Germinal center (tissue), 1 donor: ENCODE data around the gene CACNA1D.

Experiments
- DNase-seq: peaks from one replicate; pipeline ENCODE4 v3.0.0; 2012; ENCODE audit warnings: mixed read lengths, low spot score

The CACNA1D gene

DNA sequence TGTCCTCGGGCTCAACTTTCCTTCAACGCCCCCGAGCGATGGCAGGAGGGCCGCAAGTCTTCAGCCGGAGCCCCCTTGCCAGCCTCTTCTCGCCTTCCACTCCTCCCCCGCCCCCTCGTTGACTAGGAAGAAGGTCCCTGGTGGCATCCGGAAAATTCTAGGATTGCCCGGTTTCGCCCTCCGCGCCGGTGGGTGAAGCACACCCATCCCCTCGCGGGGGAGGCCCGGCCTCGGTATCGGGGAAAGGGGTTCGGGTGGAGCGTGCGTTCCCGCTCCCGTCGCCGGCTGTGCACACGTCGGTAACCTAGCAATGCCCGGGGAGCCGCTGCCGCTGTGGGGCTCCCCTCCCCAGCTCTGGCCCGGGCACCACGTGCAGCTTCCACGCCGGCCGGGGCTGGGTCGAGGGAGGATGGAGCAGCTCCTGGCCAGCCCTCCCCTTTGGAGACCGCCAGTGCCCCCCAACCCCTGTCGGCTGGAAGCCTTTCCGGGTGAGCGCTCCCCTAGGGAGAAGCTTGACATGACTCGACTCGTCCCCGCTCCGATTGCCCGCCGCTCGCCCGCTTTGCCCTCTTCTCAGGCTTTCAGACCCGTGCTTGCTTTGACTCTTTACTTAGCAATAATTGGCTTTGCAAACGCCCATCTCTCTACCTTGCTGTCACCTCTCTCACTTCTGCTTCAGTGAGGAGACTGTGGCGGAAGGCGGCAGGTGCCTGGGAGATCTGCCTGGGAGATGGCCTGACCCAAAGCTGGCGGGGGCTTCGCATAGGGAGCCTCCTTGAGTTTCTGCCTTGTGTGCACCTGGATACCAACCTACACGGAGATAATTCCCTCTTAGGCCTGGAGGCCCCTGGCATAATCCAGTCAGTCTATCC is 1.3 kb downstream of the CACNA1D start:
- DNase-seq = peak; percentile 54

DNA sequence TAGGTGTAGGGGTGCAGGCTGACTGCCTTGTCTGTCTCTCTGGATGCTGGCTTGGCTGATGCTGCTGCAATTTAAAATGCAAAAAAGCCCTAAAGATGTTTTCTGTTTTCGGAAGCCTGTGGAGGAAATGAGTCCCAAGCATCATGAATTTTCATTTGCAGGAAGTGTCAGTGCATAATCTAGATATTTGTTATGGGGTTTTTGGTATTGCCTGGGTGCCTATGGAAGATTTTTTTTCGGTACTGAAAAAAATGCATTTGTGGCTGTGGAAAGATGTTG is 1.9 kb downstream of the CACNA1D start:
- DNase-seq = no peak

DNA sequence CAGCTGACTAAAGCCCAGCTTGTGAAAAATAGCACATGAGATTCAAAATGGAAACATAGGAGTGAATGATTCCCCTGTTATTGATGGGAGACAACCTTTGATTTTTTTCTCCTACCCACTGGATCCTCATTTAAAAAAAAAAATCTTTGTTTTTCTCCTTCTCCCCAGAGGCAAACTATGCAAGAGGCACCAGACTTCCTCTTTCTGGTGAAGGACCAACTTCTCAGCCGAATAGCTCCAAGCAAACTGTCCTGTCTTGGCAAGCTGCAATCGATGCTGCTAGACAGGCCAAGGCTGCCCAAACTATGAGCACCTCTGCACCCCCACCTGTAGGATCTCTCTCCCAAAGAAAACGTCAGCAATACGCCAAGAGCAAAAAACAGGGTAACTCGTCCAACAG is 2.6 kb downstream of the CACNA1D start:
- DNase-seq = peak; percentile 18

DNA sequence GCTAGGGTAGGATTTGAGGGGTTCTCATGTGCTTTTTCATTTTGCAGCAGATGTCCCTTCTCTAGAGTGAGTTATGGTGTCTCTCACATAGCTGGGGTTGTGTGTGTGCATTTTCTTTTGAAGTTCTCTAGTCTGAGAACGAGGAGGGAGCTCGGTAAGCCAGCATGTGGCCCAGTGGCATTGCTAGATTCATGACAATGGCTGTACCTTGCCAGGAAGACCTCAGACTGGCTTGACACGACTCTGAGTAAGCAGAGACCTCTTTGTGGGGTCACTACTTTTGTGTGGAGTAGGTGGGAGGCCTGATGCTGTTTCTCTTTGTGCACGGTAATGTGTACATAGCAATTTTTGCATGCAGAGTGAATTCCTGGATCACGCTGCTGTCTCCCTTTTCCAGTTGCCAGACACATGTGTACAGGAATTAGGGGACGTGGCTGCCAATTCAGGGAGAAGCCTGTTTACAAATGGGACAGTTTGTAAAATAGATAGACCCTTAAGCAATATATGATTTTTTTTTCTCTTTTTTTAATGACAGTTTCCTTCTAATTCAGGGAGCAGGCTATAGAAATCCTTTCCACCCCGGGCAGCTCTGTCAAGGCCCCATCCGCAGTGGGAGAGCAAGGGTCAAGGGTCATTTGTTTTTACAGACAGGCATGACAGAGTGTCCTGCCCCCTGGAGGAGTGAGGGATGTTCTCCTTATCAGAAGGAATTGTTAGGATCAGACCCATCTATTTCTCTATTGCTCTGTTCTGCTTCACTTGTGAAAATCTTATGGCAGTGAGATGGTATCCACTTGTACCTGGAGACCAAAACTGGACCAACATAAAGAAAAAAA is 4.6 kb downstream of the CACNA1D start:
- no peak for DNase-seq

DNA sequence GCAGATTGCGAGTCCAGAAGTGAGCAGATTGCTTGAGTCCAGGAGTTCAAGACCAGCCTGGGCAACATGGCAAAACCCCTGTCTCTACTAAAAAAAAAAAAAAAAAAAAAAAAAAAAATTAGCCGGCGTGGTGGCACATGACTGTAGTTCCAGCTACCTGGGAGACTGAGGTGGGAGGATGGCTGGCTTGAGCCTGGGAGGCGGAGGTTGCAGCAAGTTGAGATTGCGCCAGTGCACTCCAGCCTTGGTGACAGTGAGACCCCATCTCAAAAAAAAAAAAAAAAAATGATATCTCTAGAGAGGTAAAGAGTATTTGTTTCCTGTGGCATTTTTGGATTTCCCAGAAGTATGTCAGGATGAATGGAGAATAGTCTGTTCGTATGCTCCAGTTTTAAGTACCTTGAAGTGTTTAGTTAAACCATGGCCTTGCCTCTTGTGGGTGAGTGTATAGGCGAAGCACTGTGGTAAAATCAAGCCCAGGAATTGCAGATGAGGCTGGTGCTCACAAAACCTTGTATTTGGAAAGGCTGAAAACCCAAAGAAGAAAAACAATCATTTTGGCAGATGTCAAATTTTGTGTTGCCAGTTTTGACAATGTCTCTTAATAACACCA is 5.9 kb downstream of the CACNA1D start:
- DNase-seq = no peak

DNA sequence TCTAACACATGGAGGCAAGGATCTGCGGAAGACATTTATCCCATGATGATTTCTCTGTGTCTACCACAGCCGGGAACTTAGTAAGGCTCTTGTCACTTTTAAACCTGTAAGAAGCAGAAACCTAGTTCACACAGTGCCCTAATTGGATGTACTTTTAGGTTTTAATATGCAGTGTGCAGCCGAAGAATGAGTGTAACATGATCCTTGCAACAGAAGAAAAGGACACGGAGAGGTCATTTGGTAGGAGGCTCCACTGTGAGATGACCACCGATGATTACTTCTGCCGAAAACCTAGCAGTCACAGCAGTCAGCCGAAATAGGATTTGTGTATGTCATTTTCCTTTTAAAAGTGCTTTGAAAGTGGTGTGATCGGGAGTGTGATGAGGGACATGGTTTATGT is 6.8 kb downstream of the CACNA1D start:
- DNase-seq = no peak

DNA sequence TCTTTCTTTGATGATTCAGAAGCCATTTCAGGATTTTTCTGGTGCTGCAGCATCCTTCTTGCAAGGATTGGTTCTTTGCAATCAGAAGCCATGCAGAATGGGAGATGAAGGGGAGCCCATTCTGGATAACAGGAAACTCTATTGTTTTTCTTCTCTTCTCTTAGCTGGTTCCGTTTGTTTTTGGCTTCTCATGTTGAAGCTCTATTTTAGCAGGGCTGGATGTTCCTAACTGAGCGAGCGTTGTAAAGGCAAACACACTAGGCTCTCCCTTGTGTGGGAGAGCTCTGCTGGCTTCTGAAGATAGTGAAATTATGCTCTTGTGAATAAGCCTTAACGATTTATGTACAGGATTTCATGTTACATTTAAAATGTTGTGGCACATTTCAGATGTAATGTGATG is 8.3 kb downstream of the CACNA1D start:
- DNase-seq = no peak

DNA sequence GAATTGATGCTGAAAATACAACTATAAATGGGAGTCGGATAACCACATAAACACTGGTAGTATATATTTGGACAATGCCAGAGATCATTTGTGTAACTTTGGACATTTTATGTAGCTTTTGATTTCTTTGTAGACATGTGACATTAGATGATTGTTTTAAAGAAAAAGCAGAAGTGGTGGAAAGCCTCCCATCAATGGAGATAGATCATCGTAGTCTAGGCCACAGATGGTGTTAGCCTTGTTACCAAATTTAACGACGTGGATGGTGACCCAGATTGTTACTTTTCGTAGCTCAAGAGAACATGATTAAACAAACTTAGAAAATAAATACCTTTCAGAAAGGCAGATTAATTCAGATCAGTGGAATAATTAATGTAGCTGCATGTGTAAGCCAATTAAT is 8.8 kb downstream of the CACNA1D start:
- DNase-seq = no peak

DNA sequence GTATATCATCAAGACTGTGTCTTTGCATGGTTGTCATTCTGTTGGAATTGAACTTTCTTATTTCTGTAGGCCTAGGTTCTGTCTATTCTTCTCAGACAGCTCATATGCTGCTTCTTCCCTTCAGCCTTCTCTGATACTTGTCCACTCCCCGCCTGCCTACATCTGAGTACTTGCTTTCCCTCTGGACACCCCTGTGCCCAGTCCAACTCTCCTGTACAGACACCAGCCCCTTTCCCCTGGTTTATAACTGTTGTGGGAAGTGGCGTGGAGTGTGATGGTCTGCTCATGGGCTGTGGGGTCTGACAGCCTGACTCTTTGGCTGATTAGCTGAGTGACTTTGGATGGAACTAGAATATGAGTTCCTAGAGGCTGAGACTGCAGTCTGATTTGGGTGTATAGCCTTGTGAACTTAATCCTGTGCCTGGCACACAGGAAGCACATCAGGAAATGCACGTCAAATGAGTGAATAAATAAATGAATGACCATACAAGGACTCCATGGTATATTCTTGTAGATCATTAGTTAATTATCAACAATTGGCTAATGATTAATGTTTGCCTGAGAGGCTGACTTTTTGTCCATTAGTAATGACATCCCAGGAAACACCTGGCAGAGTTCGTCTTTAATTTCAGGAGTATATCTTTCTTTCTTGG is 11.8 kb downstream of the CACNA1D start:
- DNase-seq = no peak

DNA sequence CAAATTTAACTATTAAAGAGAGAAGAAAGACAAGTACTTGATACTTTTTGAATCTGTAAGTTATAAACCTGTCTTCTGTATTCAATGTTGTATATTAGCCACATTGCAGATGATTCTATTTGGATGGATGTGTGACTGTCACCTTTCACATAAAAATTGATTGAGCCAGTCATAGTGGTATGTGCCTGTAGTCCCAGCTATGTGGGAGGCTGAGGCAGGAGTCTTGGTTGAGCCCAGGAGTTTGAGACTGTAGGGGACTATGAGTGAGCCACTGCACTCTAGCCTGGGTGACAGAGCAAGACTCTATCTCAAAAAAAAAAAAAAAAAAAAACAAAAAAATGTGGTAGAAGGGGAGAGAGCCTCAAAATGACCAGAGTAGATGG is 12.3 kb downstream of the CACNA1D start:
- no peak for DNase-seq

DNA sequence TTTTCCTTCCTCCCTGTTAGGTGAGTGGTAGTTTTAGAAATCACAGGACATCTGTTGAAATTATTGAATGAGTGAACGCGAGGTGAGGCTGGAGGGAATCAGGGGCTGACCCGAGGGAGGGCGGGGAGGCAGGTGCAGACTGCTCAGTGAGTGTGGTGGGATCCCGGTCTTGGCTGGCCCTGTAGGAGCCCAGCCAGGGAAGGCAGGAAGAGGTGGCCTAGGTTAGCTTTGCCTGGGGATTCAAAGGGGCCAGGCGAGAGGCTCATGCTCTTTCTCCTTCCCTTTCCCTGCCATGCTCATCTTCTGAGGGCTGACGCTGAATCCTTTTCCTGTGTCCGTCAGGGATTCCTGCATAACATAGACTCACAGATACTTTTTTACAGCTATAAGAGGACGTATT is 15.1 kb downstream of the CACNA1D start:
- no peak for DNase-seq

DNA sequence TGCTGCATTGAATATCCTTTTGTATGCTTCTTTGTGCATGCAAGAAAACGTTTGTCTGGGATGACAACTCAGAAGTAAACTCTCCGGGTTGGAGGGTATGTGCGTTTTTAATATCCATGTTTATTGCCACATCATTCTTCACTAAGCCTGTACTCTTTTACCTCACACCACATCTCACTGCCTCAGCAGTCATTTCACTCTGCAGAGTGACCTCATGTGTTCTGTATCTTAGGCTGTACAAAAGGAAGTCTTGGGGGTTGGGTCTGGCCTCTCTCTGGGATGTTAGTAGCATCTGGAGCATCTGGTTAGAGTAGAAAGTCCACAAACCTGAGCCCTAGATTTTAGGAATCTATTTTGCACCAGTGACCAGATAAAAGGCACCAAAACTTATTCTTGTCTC is 16.1 kb downstream of the CACNA1D start:
- no peak for DNase-seq

DNA sequence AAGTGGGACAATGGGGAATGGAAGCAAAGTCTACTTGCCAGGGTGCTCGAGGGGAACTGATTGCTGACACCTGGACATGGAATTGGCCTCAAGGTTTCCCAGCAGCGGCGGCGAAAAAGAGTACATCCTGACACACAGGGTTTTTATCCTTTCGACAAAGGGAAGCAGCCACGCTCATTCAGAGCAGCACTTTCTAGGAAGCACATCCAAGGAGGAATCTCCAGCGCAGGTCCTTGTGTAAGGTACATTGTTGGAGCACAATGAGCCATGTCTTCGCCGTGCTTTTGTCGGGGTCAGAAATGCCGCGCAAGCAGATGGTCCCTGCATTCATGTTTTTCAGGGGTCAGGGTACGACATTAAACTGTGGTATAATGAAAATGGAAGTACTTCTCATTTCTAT is 16.8 kb downstream of the CACNA1D start:
- DNase-seq = no peak

DNA sequence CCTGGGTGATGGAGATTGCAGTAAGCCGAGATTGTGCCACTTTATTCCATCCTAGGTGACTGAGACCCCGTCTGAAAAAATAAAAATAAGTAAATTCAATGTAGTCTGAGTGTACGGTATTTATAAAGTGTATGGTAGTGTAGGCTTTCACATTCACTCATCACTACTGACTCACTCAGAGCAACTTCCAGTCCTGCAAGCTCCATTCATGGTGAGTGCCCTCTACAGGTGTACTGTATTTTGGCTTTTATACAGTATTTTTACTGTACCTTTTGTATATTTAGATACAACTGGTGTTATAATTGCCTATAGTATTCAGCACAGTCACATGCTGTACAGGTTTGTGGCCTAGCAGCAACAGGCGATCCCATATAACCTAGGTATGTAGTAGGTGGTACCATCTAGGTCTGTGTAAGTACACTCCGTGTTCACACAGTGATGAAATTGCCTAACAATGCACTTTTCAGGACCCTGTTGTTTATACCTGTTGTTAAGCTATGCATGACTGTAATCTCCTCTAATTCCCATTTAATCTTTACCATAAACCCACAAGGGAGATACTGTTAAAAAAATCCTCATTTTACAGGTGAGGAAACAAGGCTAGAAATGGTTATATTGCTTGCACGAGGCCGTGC is 19.3 kb downstream of the CACNA1D start:
- DNase-seq = no peak

DNA sequence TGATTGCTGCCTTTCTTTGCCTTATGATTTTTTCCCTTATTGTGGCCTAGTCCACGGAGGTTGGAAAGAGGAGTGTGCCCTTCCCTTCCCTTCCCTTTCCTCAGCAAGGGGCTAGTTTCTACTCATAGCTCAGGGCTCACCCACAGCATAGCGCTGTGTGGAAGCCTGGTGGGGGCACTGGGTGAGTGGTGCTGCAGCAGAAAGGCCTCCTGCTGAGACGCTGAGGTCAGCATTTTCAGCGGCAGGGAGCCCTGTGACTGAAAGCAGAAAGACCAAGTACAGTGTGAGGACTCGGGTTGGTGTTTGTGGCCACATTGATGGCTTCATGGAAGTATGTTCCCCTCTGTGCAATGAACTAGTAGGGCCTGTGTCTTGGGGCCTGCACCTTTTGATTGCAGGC is 21.9 kb downstream of the CACNA1D start:
- no peak for DNase-seq

DNA sequence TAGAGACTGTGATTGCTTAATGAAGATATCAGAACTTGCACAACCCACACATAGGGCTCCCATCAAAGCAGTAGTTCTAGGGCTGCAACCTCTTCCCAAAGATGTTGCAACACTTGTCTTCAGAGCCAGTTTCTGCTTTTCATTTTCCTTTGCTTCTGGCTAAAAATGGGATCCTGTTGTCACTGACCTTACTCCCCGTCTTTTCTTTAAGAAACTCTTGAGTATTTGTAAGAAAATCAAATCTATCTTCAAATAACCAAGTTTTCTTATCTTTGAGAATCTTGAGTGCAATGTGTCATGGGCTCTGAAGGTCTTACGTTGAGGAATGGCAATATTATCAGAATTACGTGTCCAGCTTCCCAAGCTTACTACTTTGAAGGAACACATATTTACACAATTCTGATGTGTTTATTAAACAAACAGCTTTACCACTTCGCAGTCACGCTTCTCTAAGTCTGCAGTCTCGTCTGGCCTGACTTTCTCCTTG is 24.1 kb downstream of the CACNA1D start:
- DNase-seq = no peak

DNA sequence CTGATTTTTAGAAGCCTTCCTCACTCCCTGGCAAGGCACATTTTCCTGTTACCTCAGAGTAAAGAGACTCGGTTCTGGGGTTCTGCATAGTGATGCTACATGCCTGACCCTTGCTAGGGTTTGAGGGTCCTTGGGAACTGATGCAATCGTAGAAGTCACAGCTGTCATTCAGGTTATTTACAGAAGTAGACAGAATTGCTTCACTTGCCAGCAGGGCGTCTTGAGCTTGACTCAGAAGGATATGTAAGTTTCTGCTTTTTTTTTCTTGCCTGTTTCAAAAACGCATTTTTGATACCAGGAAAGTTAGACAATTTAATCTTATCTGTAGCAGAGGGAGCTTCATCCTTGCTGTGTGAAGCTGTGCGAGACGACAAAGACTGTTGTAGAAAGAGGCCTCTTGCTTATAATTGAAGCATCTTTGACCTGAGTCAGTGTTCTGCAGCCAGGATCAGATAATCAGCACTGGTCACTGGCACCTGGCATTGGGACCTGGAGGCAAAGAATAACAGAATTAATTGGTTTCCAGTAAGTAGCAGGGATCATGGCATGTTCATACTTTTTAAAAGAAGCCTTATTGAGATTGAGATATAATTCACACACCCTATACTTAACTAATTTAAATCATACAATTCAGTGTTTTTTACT is 24.8 kb downstream of the CACNA1D start:
- DNase-seq = no peak

DNA sequence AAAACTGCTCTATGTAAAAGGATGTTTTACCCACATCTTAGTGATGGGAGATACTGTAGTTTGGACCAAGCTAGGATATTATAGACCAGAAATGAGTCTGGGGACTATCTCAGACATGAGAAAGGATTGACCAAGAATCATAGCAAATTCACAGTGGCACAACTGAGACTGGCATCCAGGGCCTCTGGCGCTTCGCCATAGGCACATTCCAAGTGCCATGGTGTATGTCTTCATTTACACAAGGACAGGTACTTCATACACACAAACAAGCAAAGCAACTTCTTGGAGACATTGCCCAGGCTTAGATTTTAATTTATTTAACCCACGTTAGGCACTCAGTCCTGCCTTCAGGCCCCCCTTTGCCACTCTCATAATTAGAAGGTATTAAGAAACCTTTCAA is 28.9 kb downstream of the CACNA1D start:
- DNase-seq = no peak

DNA sequence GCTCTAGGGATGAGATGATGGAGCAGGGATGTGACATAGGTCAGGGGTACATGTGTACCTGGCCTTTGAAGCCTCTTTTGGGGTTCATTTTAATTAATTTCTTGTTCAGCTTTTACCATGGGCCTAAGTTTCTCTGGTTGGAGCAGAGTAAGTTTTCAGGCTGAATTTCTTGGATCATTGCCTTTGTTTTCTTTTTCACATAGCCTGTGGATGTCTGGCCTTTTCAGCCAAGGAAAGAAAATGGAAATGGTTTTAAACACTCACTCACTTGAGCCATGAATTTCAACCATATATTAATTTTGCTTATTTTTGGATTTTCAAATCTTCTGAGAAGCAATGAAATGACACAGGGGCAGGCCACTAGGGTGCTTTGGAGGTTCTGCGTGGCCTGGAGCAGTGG is 30.2 kb downstream of the CACNA1D start:
- no peak for DNase-seq

DNA sequence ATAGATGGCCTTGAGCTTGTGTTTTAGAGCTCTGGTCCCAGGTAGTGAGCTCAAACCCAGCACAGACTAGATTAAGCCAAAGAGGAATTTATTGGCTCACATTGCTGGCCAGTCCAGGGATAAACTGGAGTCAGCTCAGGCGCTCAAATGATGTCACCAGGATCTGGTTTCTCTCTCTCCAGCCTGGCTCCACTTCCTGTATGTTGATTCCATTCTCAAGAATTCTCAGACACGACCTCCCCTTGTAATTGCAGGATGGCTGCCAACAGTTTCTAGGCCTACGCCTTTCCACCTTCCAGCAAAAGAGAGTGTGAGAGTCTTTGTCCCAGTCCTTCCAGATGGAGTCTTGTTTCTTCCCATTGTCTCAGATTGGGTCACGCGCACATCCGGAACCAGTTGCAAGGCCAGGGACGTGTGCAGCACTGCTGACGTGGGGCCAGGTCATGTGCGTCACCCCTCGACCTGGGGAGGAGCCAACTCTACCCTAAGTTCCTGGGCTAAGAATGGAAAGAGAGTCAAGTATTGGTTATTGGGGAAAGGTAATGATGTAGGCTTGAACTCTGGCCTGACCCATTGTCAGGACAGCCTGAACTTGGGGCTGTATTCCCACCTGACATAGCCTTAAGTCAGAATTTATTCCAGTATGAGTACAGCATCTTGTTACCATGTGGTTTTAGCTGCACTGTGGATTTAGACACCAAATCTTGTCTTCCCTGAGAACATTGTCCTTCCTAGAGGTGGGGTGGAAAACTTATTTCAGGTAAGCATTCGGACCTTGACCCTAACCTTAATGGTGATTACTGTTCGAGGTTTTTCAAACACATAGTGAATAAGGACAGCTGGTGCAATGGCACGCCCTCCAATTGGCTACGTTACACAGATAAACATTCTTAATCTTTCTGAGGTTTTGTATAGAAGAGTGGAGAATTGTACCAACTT is 31.6 kb downstream of the CACNA1D start:
- DNase-seq = no peak

DNA sequence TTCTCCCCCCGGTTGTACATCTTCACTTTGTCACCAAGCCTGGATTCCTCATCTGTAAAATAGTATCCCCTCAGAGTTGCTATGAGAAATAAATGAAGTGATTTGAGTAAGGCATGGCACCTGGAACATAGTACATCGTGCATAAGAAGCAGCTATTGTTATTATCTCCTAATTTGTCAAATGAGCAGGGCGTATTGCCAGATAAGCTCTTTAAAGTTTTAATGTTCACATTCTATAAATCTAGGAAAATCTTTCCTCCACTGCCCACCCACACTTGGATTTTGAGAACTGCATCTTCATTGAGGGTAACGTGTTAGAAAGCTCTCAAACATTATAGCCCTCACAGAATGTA is 32.3 kb downstream of the CACNA1D start:
- DNase-seq = no peak
